ENCODE measurements around the gene NEURL2.
"Not testable (repeated sequence)": the region's sequence is repeated elsewhere in the genome, so short reads cannot be mapped to it uniquely, and the experiment has no call there.

Gene NEURL2

GRCh38 chr20:45901332-45901731 lies 10.3 kb upstream of the NEURL2 start:
- not testable (repeated sequence) for DNase-seq (ENCODE audit: low read depth, low spot score)

- DNase-seq (ENCODE audit: low read depth, low spot score) = no peak
Measured at GRCh38 chr20:45899046-45899835, 8.2 kb upstream of the NEURL2 start.

- no peak for DNase-seq (ENCODE audit: low read depth, low spot score)
Measured at GRCh38 chr20:45898285-45898684, 7.3 kb upstream of the NEURL2 start.

GRCh38 chr20:45897692-45898091 lies 6.7 kb upstream of the NEURL2 start:
- no peak for DNase-seq (ENCODE audit: low read depth, low spot score)

- DNase-seq (ENCODE audit: low read depth, low spot score) = no peak
Measured at GRCh38 chr20:45897289-45897688, 6.3 kb upstream of the NEURL2 start.

- no peak for DNase-seq (ENCODE audit: low read depth, low spot score)
Measured at GRCh38 chr20:45896641-45897161, 5.7 kb upstream of the NEURL2 start.

GRCh38 chr20:45894797-45895196 lies 3.8 kb upstream of the NEURL2 start:
- no peak for DNase-seq (ENCODE audit: low read depth, low spot score)

- no peak for DNase-seq (ENCODE audit: low read depth, low spot score)
Measured at GRCh38 chr20:45893831-45894230, 2.8 kb upstream of the NEURL2 start.

GRCh38 chr20:45892828-45893500 lies 2.0 kb upstream of the NEURL2 start:
- DNase-seq (ENCODE audit: low read depth, low spot score) = no peak

- no peak for DNase-seq (ENCODE audit: low read depth, low spot score)
Measured at GRCh38 chr20:45892049-45892825, 1.2 kb upstream of the NEURL2 start.

GRCh38 chr20:45890077-45890984 lies 677 bp downstream of the NEURL2 start:
- peak; percentile 69 for DNase-seq (ENCODE audit: low read depth, low spot score)

GRCh38 chr20:45888681-45889080 lies 2.3 kb downstream of the NEURL2 start:
- no peak for DNase-seq (ENCODE audit: low read depth, low spot score)

GRCh38 chr20:45887346-45887715 lies 3.7 kb downstream of the NEURL2 start, which contains the start of gene SPATA25:
Gene SPATA25 (minus strand): TSS chr20:45887622. CDS start chr20:45887590, 32 bp downstream.
- no peak for DNase-seq (ENCODE audit: low read depth, low spot score)

- DNase-seq (ENCODE audit: low read depth, low spot score) = no peak
Measured at GRCh38 chr20:45886590-45887345, 4.2 kb downstream of the NEURL2 start.

- DNase-seq (ENCODE audit: low read depth, low spot score) = no peak
Measured at GRCh38 chr20:45883100-45883469, 7.9 kb downstream of the NEURL2 start.

- no peak for DNase-seq (ENCODE audit: low read depth, low spot score)
Measured at GRCh38 chr20:45882469-45883099, 8.4 kb downstream of the NEURL2 start.

GRCh38 chr20:45880988-45881788 lies 9.8 kb downstream of the NEURL2 start, which contains the start of gene ZSWIM1:
Gene ZSWIM1 (plus strand): TSS chr20:45881227. CDS start chr20:45882593, 1,366 bp downstream.
- DNase-seq (ENCODE audit: low read depth, low spot score) = peak; percentile 98

- no peak for DNase-seq (ENCODE audit: low read depth, low spot score)
Measured at GRCh38 chr20:45878076-45878761, 12.8 kb downstream of the NEURL2 start.
